GM12872 (cell line): ENCODE data around the gene TSN.

Experiments
- CTCF ChIP-seq: IDR thresholded peaks from 3 replicates; pipeline ENCODE4 v1.5.1; 2011; ENCODE audit warnings: low read depth, mild to moderate bottlenecking, low read length, moderate library complexity; ENCODE audit not compliant: insufficient read depth

The TSN gene

GRCh38 chr2:121764681-121765228, 9.3 kb downstream of the TSN start:
- TF ChIP-seq CTCF: no peak

- TF ChIP-seq CTCF: no peak
Measured at GRCh38 chr2:121766624-121767023, 11.2 kb downstream of the TSN start.

- TF ChIP-seq CTCF: no peak
Measured at GRCh38 chr2:121768143-121768755, 12.8 kb downstream of the TSN start.

GRCh38 chr2:121771976-121772742, 16.7 kb downstream of the TSN start:
- TF ChIP-seq CTCF: no peak

GRCh38 chr2:121774235-121774634, 18.8 kb downstream of the TSN start:
- TF ChIP-seq CTCF: no peak

GRCh38 chr2:121776361-121776760, 20.9 kb downstream of the TSN start:
- TF ChIP-seq CTCF: no peak

- TF ChIP-seq CTCF: no peak
Measured at GRCh38 chr2:121776885-121777698, 21.6 kb downstream of the TSN start.
